ENCODE data around the gene TIMM22. TPM values are rescaled to one million over a fixed set of nuclear protein-coding genes. Genes with fewer than 3 reads are reported as not detected.

Gene TIMM22
- total and polyA plus RNA-seq, 2 of the 13 experiments (the other 11 are each of a cell fraction or from before 2014, with no cell fraction given) = 6.2 to 15.5 TPM

- TF ChIP-seq ARID3A (IDR thresholded peaks at IDR 0.05; ENCODE audit: low read depth, low read length) (no peak), ZFX (CRISPR knock-in tag; IDR thresholded peaks at IDR 0.05; ENCODE audit: low read depth) (peak; percentile 76), XRCC5 (optimal IDR thresholded peaks at IDR 0.05; ENCODE audit: low read length) (no peak), ZNF879 (CRISPR knock-in tag; IDR thresholded peaks at IDR 0.05) (no peak), HHEX (CRISPR knock-in tag; IDR thresholded peaks at IDR 0.05) (no peak), ZNF614 (CRISPR knock-in tag; IDR thresholded peaks at IDR 0.05; ENCODE audit: borderline replicate concordance) (no peak), ZNF598 (CRISPR knock-in tag; IDR thresholded peaks at IDR 0.05; ENCODE audit: borderline replicate concordance) (no peak), DBP (CRISPR knock-in tag; IDR thresholded peaks at IDR 0.05; ENCODE audit: not compliant biosample characterization) (no peak), SNAI1 (CRISPR knock-in tag; IDR thresholded peaks at IDR 0.05; ENCODE audit: borderline replicate concordance) (no peak), ZNF784 (CRISPR knock-in tag; IDR thresholded peaks at IDR 0.05; ENCODE audit: borderline replicate concordance) (no peak), TCF7L2 (IDR thresholded peaks at IDR 0.05; ENCODE audit: low read depth, low read length) (no peak), ZNF138 (CRISPR knock-in tag; IDR thresholded peaks at IDR 0.05; ENCODE audit: low read depth) (0 out of 2 replicates have a peak, but pooled peaks have one; percentile 61), REXO4 (CRISPR knock-in tag; IDR thresholded peaks at IDR 0.05; ENCODE audit: borderline replicate concordance) (no peak), ZNF589 (CRISPR knock-in tag; conservative IDR thresholded peaks at IDR 0.05) (no peak), ERF (CRISPR knock-in tag; IDR thresholded peaks at IDR 0.05) (peak; percentile 49; the same call in 1 of the 2 replicates), FOXO4 (CRISPR knock-in tag; conservative IDR thresholded peaks at IDR 0.05) (no peak), SPEN (CRISPR knock-in tag; IDR thresholded peaks at IDR 0.05; ENCODE audit: low read depth) (0 out of 2 replicates have a peak, but pooled peaks have one; percentile 21), ZGPAT (CRISPR knock-in tag; IDR thresholded peaks at IDR 0.05) (no peak), PPARG (CRISPR knock-in tag; conservative IDR thresholded peaks at IDR 0.05) (no peak), ZNF251 (CRISPR knock-in tag; IDR thresholded peaks at IDR 0.05) (no peak), STAG1 (CRISPR knock-in tag; IDR thresholded peaks at IDR 0.05) (no peak; the same call in 1 of the 2 replicates), ZNF414 (CRISPR knock-in tag; IDR thresholded peaks at IDR 0.05) (no peak), NFIB (CRISPR knock-in tag; IDR thresholded peaks at IDR 0.05; ENCODE audit: borderline replicate concordance) (no peak)
Measured at GRCh38 chr17:979539-980405, 17.2 kb upstream of the TIMM22 start, which contains the start of gene NXN (continued).
